Measurements from ENCODE around the gene UBAP1L. TPM values are rescaled to one million over a fixed set of nuclear protein-coding genes. Genes with fewer than 3 reads are reported as not detected.

Gene UBAP1L
- total RNA-seq, 2 experiments from 2014 or later = 7.2 TPM

DNA sequence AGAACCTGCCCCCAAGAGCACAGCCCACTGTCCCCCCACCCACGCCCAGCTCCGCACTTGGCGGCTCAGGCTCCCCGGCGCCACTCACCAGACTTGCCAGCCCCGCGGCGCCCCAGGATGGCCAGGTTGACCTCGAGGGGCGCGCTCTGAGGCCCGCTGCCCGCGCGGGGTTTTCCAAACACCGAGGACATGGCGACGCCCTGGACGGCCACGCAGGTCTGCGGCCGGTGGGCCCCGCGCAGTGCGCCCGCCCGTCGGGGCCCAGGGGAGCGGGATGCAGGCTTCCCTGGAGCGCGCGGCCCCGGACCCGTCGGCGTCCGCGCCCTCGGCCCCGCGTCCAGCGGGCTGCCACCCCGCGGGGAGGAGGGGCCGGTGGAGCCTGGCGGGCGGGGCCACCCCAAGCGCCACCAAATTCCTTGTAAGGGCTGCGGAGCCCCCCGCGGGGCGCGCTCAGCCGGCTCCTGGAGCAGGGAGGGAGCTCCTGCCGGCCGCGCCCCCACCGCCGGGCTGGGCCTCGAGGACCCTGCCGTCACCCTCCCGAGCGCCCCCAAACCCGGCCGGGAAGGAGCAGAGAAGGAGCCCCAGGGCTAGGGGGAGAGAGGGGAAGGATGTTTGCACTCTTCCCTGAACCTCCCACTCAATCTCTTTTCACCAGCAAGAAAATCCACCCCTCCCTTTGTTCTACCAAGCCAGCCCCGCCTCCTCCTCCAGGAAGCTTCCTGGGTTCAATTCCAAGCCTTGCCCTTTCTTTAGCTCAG, 47.2 kb downstream of the UBAP1L start, which contains the start of gene RASL12:
Gene RASL12, minus strand, starts transcription at position 347 of the 758 bp plus-strand sequence. Its CDS starts 156 bp downstream, at position 191.
- no peaks in the 10 kb centered on the region for H3K36me3 Mint-ChIP-seq (ENCODE audit: low read depth)
- H3K9me3 Mint-ChIP-seq = no peaks in the 10 kb centered on the region
- POLR2A ChIA-PET = no interaction called here
- no peaks in the 10 kb centered on the region for H3K9me3 ChIP-seq (ENCODE audit: control insufficient read depth in 1 of 2, insufficient read depth in 1 of 2, low read length in 2 of 2)
- DNase-seq (no peak), ATAC-seq (ENCODE audit: poor library complexity) (no peak)
- H3K4me1 ChIP-seq (ENCODE audit: insufficient read depth, low read length) = peaks cover 3% of the 10 kb centered on the region
- H3K27ac ChIP-seq (ENCODE audit: low read depth in 1 of 2, low read length in 2 of 2) = no peak within 1 kb of the TSS
- TF ChIP-seq, protein P1, sequence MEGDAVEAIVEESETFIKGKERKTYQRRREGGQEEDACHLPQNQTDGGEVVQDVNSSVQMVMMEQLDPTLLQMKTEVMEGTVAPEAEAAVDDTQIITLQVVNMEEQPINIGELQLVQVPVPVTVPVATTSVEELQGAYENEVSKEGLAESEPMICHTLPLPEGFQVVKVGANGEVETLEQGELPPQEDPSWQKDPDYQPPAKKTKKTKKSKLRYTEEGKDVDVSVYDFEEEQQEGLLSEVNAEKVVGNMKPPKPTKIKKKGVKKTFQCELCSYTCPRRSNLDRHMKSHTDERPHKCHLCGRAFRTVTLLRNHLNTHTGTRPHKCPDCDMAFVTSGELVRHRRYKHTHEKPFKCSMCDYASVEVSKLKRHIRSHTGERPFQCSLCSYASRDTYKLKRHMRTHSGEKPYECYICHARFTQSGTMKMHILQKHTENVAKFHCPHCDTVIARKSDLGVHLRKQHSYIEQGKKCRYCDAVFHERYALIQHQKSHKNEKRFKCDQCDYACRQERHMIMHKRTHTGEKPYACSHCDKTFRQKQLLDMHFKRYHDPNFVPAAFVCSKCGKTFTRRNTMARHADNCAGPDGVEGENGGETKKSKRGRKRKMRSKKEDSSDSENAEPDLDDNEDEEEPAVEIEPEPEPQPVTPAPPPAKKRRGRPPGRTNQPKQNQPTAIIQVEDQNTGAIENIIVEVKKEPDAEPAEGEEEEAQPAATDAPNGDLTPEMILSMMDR (IDR thresholded peaks at IDR 0.05) = no peak
- H3K27ac Mint-ChIP-seq = no peak within 1 kb of the TSS
- H3K36me3 ChIP-seq (ENCODE audit: insufficient read depth, low read length) = no peaks in the 10 kb centered on the region
- CTCF ChIA-PET = no interaction called here
- peak within 1 kb of the TSS; percentile 68 for H3K4me3 Mint-ChIP-seq
- intact Hi-C loops (cut with DNase I, micrococcal nuclease) = no loop called here
- no peak within 1 kb of the TSS for H3K4me3 ChIP-seq (ENCODE audit: low read length)
- H3K4me1 Mint-ChIP-seq (ENCODE audit: low read depth) = peaks cover 6% of the 10 kb centered on the region
- H3K27me3 ChIP-seq (ENCODE audit: control insufficient read depth in 1 of 2, insufficient read depth in 2 of 2, low read length in 2 of 2) = peaks cover 27 to 40% of the 10 kb centered on the region in 2 experiments
- peaks cover 66% of the 10 kb centered on the region for H3K27me3 Mint-ChIP-seq

DNA sequence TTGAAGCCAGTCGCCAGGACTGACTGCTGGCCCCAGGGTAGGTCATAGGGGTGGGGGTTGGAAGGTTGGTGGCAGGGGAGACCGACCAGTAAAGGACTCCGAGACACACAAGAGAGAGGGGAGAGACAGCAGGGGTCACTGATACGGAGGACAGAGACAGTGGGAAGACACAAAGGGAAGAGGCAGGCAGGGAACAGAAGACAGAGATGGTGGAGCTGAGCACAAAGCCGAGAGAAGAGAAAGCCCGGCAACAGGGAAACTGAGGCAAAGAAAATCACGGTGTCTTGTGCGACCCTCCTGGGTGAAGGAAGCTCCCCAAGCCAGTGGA, 47.7 kb downstream of the UBAP1L start:
- H3K4me1 Mint-ChIP-seq (ENCODE audit: low read depth) = peaks cover 6% of the 10 kb centered on the region
- ChIA-PET POLR2A (no interaction called here), CTCF (no interaction called here)
- H3K4me3 ChIP-seq (ENCODE audit: low read length) = no peak overlapping the region
- no peaks in the 10 kb centered on the region for H3K36me3 Mint-ChIP-seq (ENCODE audit: low read depth)
- peaks cover 69% of the 10 kb centered on the region for H3K27me3 Mint-ChIP-seq
- H3K27me3 ChIP-seq (ENCODE audit: control insufficient read depth in 1 of 2, insufficient read depth in 2 of 2, low read length in 2 of 2) = peaks cover 27 to 40% of the 10 kb centered on the region in 2 experiments
- DNase-seq = no peak
- H3K9me3 ChIP-seq (ENCODE audit: control insufficient read depth in 1 of 2, insufficient read depth in 1 of 2, low read length in 2 of 2) = no peaks in the 10 kb centered on the region
- peaks cover 3% of the 10 kb centered on the region for H3K4me1 ChIP-seq (ENCODE audit: insufficient read depth, low read length)
- no peak overlapping the region for H3K27ac ChIP-seq (ENCODE audit: low read depth in 1 of 2, low read length in 2 of 2)
- intact Hi-C loops (cut with DNase I, micrococcal nuclease) = no loop called here
- TF ChIP-seq, protein P1 (IDR thresholded peaks at IDR 0.05) = no peak
- no peaks in the 10 kb centered on the region for H3K9me3 Mint-ChIP-seq
- no peak for ATAC-seq (ENCODE audit: poor library complexity)
- H3K4me3 Mint-ChIP-seq = peak overlapping the region; percentile 68
- H3K36me3 ChIP-seq (ENCODE audit: insufficient read depth, low read length) = no peaks in the 10 kb centered on the region
- no peak overlapping the region for H3K27ac Mint-ChIP-seq

DNA sequence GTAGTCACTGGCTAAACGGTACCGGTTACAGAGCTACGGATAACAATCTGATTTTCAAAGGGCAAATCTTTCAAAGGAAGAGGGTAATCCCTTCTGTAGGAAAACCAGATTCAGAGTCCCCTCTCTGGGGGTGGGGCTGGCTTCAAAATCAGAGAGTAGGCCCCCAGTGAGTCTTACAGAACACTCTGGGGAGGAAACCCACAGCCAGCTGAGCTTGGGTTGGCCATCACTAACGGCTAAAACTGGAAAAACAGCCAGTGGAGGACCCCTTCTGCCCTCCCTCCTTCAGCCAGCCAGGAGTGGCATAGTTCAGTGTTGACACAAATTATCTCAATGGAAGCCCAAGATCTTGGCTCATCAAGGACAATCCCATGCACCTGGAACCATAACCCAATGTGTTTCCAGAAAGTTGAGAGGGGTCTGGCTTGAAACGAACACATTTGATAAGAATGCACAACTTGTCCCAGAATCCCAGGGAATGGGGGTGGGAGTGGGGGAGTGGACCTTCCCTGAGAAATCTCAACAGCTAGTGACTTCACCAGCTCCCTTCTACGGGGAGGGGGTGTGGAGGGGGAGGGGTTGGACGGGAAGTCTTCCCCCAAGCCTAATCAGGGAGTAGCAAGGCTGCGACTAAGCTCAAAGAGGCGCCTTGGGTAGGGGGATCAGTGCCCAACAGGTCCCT, 48.2 kb downstream of the UBAP1L start:
- Mint-ChIP-seq H3K9me3 (no peaks in the 10 kb centered on the region), H3K4me3 (peak overlapping the region; percentile 68), H3K27ac (no peak overlapping the region), H3K36me3 (ENCODE audit: low read depth) (no peaks in the 10 kb centered on the region), H3K27me3 (peaks cover 71% of the 10 kb centered on the region), H3K4me1 (ENCODE audit: low read depth) (peaks cover 6% of the 10 kb centered on the region)
- Histone ChIP-seq H3K36me3 (ENCODE audit: insufficient read depth, low read length) (no peaks in the 10 kb centered on the region), H3K4me3 (ENCODE audit: low read length) (no peak overlapping the region), H3K9me3 (ENCODE audit: control insufficient read depth in 1 of 2, insufficient read depth in 1 of 2, low read length in 2 of 2) (no peaks in the 10 kb centered on the region), H3K4me1 (ENCODE audit: insufficient read depth, low read length) (peaks cover 3% of the 10 kb centered on the region), H3K27me3 (ENCODE audit: control insufficient read depth in 1 of 2, insufficient read depth in 2 of 2, low read length in 2 of 2) (peaks cover 27 to 40% of the 10 kb centered on the region in 2 experiments), H3K27ac (ENCODE audit: low read depth in 1 of 2, low read length in 2 of 2) (no peak overlapping the region)
- POLR2A ChIA-PET = no interaction called here
- DNase-seq = no peak
- CTCF ChIA-PET = no interaction called here
- TF ChIP-seq, protein P1 (IDR thresholded peaks at IDR 0.05) = no peak
- ATAC-seq (ENCODE audit: poor library complexity) = no peak
- intact Hi-C loops (cut with DNase I, micrococcal nuclease) = no loop called here
